Endometrial microvascular endothelial cells (primary cell): Measurements from ENCODE around the gene MAP3K21. TPM values are rescaled to one million over a fixed set of nuclear protein-coding genes. Genes with fewer than 3 reads are reported as not detected.

Experiments
- in situ Hi-C: cut with HindIII; loops from 2 replicates; pipeline ENCODE4 v1.10.0; 2017; ENCODE audit warnings: low sequenced_read_pairs, low pct_unique_long_range_greater_than_20kb; ENCODE audit errors: inconsistent ontology term
- total RNA-seq: library from RNA; depleted of rRNA; stranded (reverse); fragments of >200 nt; gene quantifications from one replicate; pipeline ENCODE4 v1.2.3, GENCODE V29; 2015; ENCODE audit errors: inconsistent ontology term

The MAP3K21 gene
- total RNA-seq, 1 donor from 2014 or later: 0.93 TPM

DNA sequence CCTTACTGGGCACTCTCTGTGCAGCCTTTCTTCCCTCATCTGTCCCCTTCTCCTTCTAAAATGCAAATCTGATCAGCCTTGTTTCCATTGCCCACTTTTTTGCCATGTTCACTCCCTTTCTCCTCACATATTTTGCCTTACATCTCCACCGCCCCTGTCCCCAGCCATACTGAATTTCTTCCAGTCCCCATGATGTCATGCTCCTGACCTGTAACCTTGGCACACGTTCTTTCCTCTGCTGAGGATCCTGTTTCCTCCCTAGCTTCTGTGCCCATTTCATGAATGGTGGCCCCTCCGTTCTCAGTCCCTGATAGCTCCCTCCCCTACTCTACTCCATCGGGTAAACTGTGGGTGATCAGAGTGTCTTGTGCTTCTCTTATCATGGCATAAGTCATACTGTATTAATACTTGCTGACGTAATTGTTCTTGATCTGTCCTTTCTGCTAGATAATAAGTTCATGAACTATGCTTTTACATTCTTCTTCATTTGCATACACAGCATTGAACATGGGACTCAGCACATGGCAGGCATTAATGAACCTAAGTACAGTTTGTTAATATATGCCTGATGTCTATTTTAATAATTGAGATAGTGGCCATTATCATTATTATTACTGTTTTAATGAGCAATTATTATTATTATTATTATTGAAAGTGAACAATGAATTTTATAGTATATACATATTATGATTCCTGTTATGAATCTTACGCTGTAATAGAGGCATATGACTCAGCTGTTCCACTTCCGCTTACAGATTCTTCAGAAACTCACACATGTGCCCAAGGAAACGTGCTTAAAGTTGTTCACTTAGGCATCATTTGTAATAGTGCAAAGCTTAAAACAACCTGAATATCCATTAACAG lies 28.5 kb downstream of the MAP3K21 start:
- in situ Hi-C loops: no loop called here

DNA sequence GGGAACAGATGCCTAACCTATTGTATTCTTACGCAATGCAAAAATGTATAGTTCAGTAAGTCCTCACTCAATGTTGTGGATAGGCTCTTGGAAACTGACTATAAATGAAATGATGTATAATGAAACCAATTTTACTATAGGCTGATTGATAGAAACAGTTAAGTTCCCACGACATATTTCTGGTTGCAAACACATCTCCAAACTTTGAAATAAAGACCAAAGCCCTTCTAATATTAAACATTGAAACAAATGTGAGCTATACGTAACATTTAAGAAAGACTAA lies 29.1 kb downstream of the MAP3K21 start:
- in situ Hi-C loops: no loop called here

GRCh38 chr1:233357595-233358397 lies 30.3 kb downstream of the MAP3K21 start:
- in situ Hi-C loops: no loop called here

- in situ Hi-C loops: no loop called here
Observed at GRCh38 chr1:233359431-233359830, 31.9 kb downstream of the MAP3K21 start.

- in situ Hi-C loops: no loop called here
Observed at GRCh38 chr1:233359905-233360304, 32.4 kb downstream of the MAP3K21 start.

- in situ Hi-C loops: no loop called here
Observed at GRCh38 chr1:233360525-233361102, 33.1 kb downstream of the MAP3K21 start.

- in situ Hi-C loops: no loop called here
Observed at GRCh38 chr1:233361876-233362275, 34.4 kb downstream of the MAP3K21 start.

- in situ Hi-C loops: no loop called here
Observed at GRCh38 chr1:233362743-233363142, 35.2 kb downstream of the MAP3K21 start.

- in situ Hi-C loops: no loop called here
Observed at GRCh38 chr1:233364026-233364425, 36.5 kb downstream of the MAP3K21 start.

DNA sequence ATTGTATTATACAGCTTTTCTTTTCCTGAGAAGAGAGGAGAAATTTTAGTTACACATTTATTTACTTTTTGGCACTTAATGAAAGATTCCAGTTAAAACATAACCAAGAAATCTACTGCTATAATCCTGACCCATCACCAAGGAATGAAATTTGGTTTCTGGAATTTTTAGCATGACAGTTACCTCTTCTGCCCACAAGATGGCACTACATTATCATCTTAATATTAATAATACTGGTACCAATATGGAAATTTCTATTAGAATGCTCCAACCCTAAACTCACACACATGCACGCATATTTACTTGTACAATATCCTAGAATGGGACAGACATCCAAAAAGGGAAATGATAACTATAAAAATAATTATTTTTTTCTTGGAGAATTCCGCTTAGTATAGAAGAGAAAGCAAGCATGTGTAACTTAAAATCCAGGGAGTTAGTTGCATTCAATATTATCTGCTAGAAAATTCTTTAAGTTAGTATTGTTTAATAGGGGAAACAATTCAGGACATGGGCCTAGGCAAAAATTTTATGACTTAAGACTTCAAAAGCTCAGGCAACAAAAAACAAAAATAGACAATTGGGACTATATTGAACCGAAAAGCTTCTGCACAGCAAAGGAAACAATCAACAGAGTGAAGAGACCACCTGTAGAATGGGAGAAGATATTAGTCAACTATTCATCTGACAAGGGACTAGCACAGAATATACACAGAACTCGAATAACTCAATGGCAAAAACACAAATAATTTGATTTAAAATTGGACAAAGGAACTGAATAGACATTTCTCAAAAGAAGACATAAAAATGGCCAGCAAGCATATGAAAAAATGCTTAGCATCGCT lies 37.4 kb downstream of the MAP3K21 start:
- in situ Hi-C loops: no loop called here

- in situ Hi-C loops: no loop called here
Observed at GRCh38 chr1:233366575-233366974, 39.1 kb downstream of the MAP3K21 start.

- in situ Hi-C loops: no loop called here
Observed at GRCh38 chr1:233367057-233367803, 39.7 kb downstream of the MAP3K21 start.

GRCh38 chr1:233368106-233368788 lies 40.7 kb downstream of the MAP3K21 start:
- in situ Hi-C loops: no loop called here

DNA sequence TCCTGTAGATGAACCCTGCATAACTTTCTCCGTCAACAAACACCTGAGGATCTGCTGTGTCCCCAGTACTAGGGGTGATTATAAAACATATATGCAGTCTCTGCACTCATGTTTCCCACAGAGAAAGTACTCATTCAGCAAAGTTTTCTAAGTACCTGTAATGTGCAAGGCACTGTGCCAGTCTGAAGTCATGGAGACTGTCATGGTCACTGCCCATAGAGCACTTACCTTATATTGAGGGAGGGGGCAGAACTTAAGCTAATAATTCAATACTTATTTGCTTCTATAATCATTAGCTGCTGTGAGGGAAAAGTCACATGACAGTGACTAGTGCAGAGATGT lies 41.2 kb downstream of the MAP3K21 start:
- in situ Hi-C loops: no loop called here

- in situ Hi-C loops: no loop called here
Observed at GRCh38 chr1:233372218-233373120, 44.9 kb downstream of the MAP3K21 start.

DNA sequence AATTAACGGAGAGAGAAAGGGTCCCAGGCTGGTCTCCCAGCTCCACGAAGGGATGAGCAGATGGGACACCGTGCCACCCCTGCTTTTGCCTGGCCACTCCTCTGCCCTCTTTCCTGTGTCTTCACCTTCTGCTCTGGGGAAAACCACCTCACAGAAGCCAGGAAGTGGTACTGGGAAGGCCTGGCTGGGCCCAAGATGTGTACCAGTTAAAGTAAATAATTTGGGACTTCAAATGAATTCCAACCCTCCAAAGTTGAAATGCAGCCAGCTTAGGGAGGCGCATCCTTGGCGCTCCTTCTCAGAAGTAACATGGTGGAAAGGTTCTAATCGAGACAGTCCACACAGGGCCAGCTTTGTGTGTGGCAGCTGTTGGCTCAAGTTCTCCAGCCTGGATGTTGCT lies 45.7 kb downstream of the MAP3K21 start:
- in situ Hi-C loops: no loop called here

DNA sequence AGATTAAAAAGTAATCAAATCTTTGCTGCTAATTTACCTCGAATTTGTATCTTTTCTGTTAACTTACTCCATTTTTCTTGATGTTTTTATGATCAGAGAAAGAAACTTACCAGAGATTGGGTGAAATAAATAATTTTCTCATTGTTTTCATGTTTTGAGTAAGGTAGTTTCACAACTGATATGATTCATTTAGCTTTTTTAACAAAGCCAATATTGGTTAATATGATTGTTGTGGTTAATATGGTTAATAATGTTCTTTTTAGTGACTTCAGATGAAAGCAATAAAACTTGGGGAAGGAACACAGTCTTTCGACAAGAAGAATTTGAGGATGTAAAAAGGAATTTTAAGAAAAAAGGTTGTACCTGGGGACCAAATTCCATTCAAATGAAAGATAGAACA lies 48.1 kb downstream of the MAP3K21 start:
- in situ Hi-C loops: no loop called here
